Brain pericyte (primary cell): ENCODE measurements around the gene PLD3.

Experiments
- DNase-seq: peaks from one replicate; pipeline ENCODE4 v3.0.0-alpha.2; 2012; ENCODE audit warnings: low read depth, low spot score

Gene PLD3, protein sequence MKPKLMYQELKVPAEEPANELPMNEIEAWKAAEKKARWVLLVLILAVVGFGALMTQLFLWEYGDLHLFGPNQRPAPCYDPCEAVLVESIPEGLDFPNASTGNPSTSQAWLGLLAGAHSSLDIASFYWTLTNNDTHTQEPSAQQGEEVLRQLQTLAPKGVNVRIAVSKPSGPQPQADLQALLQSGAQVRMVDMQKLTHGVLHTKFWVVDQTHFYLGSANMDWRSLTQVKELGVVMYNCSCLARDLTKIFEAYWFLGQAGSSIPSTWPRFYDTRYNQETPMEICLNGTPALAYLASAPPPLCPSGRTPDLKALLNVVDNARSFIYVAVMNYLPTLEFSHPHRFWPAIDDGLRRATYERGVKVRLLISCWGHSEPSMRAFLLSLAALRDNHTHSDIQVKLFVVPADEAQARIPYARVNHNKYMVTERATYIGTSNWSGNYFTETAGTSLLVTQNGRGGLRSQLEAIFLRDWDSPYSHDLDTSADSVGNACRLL

DNA sequence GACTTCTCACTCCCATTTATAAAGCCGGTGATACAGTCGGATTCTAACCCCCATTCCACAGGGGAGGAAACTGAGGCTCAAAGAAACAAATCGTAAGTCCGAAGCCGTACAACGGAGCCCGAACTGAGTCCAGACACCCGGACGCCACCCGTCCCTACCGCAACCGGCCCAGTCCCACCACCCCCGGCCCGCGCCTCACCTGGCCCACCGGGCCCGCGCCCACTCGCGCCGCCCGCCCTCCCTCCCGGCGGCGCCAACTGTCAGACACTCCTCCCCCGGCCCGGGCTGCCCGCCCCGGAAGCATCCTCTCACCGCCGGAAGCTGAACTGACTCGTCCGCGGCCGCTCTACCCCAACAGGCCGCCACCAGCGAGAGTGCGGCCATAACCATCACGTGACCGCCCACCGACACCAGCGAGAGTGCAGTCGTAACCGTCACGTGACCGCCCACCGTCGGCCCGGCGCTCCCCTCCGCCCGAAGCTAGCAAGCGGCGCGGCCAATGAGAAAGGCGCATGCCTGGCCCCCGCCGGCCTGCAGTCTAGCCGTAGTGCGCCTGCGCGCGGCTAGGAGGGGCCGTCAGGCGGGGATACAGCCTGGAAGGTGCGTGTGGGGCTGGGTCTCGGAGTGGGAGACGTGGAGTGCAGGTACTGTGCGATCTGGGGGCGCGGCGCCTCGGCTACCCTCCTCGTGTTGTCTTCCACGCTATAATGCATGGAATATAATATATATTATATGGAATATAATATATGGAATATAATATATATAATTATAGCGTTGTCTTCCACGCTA is at the start of gene PLD3, which contains the start of gene C19orf47:
Gene PLD3, plus strand, starts transcription at position 571 of the 789 bp plus-strand sequence. CDS start 17,789 bp downstream, outside the sequence.
Gene C19orf47, minus strand, starts transcription at position 273 of the 789 bp plus-strand sequence. CDS start 6,540 bp downstream, outside the sequence.
- DNase-seq, result peak; percentile 99

DNA sequence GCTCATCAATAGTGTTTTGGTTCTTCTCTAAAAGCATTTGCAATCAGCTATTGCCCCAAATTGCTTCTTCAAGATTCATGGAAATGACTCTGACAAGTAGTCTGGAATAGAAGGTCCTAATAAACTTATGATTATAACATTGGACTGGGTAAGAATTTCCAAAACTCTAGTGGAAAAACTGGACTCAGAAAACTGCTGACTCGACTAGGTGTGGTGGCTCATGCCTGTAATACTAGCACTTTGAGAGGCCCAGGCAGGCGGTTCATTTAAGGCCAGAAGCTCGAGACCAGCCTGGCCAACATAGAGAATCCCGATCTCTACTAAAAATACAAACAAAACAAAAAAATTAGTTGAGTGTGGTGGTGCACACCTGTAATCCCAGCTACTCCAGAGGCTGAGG is 47.8 kb upstream of the PLD3 start:
- DNase-seq, result no peak

DNA sequence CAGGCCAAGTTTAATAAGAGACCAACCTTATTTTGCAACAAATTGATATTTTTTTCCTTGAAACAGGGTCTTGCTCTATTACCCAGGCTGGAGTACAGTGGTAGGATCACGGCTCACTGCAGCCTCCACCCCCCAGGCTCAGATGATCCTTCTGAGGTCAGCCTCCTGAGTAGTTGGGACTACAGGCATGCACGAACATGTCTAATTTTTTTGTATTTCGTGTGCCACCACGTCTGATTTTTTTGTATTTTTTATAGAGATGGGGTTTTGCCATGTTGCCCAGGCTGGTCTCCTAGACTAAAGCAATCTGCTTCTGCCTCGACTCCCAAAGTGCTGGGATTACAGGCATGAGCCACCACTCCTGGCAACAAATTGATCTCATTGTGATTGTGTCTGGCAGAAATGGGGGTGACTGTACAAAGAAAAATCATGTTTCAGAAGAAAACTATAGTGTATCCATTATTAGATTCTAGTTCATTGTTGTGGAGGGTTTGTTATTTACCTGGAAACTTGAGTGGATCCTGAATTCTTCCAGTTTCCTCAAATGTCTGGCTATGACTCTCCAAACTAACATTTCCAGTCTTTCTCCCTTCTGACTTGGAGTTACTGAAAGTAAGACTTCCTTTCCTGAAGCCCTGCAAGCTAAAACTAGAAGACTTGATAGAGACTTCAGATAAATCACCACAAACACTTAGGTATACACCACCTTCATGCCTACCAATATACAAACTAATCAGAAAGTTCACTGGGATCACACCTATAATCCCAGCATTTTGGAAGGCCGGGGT is 46.1 kb upstream of the PLD3 start:
- DNase-seq, result no peak

DNA sequence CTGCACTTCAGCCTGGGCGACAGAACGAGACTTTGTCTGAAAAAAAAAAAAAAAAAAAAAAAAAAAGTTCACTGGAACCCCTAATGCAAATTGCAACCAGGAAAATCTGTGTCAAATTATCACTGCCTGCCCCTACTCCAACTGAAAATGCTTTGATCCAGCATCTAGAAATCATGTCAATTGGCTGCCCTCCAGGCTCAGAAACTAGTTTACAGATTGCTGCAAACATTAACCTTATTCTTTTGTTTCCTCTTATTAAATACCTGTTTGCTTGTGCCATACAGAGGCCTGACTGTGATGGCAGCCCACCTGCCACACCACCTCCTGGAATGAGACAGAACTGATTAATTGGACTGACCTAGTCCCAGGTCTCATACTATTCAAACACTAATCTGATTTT is 44.7 kb upstream of the PLD3 start:
- no peak for DNase-seq

DNA sequence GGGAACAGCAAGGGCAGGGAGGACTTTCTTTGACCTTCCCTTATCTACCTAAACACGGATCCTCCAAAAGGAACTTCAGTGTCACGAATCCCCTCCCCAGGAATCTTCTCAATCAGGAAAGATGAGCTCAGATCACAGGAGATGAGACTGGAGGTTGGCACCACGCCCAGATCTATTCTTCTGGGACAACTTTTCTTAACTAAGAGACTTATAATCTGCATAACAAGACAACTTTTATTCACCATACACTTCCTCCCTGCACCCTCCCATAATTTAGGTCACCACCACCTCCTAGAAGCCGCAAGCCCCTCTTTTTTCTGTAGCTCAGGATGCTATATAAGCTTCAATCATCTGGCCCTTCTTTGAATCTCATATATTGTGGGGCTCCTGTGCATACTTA is 44.2 kb upstream of the PLD3 start:
- DNase-seq, result no peak

DNA sequence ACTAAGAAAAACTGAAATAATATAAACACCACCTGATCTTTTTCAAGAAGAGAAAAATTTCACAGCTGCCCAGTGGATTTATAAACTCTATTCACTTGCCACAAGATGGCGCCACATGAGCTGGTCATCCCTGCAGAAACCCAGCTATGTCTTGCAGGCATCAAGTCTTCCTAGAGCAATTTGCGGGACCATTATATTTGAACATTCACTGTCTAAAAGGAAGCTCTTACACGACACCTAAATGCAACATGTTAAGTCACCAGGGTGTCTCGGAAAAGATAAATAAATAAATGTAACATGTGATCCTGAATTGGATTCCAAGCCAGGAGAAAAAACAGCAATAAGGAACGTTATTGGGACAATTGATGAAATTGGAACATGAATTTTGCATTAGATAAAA is 43.1 kb upstream of the PLD3 start:
- no peak for DNase-seq

DNA sequence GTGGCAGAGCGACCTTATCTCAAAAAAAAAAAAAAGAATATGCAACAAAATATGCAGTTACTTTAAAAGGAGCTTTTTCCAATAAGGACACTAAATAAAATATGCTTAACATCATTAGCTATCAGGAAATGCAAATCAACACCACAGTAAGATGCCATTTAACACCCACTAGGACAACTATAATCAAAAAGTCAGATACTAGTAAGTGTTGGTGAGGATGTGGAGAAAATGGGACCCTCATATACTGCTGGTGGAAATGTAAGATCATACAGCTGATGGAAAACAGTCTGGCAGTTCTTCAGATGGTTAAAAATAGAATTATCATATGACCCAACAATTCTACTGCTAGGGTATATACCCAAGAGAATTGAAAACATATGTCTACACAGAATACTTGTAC is 38.8 kb upstream of the PLD3 start:
- DNase-seq, result no peak

DNA sequence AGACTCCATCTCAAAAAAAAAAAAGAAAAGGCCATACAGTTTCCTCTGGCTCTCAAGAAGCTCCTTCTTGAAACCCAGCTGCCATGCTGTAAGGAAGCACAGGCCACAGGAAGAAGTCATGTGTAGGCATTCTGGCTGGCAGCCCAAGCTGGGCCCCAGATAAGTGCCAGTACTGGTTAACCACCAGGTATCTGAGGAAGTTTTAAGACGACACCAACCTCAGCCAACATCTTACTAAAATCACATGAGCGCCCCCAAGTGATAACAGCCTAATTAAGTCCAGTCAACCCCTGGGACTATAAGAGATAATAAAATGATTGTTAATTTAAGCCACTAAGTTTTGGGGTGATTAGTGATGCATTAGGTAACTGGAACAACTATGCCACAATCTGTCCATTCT is 36.0 kb upstream of the PLD3 start:
- DNase-seq, result no peak

DNA sequence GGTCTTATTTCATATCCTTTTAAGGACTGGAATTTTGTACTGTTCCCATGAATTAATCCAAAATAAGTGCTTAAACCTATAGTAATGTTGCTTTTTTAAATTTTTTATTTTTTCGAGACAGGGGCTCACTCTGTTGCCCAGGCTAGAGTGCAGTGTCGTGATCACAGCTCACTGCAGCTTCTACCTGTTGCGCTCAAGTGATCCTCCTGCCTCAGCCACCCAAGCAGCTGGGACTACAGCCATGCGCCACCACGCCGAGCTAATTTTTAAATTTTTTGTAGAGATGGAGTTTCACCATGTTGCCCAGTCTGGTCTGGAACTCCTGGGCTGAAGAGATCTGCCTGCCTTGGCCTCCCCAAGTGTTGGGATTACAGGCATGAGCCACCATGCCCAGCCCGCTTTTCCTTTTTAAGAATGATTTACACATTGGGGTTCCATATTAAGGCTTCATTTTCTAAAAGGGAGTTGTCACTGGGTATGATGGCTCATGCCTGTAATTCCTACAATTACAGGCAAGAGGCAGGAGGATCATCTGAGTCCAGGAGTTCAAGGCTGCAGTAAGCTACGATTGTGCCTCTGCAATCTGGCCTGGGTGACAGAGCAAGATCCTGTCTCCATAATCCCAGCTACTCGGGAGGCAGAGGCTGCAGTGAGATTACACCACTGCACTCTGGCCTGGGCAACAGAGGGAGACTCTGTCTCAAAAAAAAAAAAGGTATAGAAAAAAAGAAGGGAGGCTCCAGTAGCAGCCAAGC is 35.1 kb upstream of the PLD3 start:
- DNase-seq, result no peak

DNA sequence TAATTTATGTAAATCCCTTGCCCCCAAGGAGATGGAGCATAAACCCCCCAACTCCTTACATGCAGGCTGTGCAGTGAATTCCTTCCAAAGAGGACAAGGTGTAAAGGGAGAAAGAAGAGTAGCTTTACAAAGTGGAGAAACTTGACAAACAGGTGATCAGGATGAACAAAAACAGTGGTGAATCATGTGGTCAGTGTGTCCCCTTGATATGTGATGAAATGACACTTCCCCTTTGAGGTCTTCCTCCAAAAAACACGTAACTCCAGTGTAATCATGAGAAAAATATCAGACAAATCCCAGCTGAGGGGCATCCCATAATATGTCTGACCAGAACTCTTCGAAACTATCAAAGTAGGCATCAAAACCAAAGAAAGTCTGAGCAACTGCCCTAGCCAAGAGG is 33.8 kb upstream of the PLD3 start:
- no peak for DNase-seq

DNA sequence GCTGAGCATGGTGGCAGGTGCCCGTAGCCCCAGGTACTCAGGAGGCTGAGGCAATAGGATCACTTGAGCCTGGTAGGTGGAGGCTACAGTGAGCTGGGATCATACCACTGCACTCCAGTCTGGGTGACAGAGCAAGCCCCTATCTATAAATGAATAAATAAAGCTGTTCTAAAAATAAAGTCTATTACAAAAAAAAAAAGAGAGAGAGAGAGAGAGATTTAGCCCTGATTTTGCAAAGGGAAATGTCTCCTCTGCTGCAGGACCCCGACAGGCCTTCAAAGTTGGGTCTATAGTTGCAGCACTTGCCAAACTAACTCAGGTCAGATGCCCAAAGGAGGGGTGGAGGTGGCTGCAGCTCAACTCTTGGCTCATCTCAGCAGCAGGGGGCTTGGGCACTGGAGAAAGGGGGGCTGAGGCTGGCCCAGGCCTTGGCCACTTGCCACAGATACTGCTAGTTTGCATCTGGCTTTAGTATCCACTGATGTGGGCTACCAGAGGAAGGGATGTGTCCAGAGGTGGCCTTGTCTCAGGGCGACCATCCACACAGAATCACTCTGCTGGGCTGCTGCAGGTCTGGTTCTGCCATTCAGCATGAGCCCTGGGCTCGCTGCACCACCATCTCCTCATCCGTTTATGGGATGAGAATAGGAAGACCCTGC is 32.6 kb upstream of the PLD3 start:
- peak; percentile 12 for DNase-seq

DNA sequence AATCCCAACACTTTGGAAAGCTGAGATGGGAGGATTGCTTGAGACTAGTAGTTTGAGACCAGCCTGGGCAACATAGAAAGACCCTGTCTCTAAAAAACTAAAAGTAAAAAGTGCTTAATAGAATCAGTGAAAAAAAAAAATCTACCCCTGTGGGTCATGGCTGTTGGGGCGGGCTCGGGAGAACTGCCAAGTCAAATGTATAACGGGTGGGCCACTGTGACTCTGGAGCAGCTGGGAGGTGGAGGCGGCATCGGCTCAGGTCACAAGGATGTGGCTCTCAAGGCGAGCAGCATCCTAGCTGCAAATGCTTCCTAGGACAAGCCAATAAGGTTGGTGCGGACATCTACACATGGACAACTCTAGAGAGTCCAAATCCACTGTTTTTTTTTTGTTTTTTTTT is 31.2 kb upstream of the PLD3 start:
- DNase-seq, result no peak

DNA sequence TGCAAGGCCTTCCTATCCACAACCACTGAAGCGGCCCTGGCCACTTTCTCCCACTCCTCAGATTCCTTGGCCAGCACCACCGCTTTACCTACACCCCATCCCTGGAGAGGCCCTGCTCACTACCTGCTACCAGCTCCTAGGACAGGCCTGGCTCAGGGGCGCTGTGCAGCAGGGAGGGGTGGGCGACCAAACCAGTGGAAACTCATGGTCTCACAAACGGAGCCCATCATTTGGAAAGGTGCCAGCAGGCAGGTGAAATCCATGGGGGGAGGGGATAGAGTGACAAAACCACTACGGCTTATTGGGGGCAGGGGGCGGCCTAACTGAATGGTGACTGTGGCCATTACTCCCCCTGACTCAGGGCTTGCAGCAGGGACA is 27.9 kb upstream of the PLD3 start:
- DNase-seq, result no peak

DNA sequence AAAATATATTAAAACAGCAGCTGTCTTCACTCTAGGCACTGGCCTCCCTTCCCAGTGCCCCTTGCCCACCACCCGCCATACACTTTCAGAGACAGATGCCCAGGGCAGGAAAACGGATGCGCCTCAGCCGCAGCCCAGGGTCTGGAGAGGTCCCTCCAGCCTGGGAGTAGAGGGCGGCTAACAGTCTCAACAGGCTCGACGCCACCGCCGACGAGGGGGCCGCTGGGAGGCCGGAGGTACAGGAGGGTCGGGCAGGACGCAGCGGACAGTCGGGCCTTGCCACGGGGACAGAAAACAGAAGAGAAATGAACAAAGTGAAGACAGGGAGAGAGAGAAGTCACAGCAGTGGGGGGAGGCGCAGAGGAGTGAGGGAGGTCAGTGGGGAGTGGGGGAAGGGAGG is 27.4 kb upstream of the PLD3 start:
- no peak for DNase-seq

DNA sequence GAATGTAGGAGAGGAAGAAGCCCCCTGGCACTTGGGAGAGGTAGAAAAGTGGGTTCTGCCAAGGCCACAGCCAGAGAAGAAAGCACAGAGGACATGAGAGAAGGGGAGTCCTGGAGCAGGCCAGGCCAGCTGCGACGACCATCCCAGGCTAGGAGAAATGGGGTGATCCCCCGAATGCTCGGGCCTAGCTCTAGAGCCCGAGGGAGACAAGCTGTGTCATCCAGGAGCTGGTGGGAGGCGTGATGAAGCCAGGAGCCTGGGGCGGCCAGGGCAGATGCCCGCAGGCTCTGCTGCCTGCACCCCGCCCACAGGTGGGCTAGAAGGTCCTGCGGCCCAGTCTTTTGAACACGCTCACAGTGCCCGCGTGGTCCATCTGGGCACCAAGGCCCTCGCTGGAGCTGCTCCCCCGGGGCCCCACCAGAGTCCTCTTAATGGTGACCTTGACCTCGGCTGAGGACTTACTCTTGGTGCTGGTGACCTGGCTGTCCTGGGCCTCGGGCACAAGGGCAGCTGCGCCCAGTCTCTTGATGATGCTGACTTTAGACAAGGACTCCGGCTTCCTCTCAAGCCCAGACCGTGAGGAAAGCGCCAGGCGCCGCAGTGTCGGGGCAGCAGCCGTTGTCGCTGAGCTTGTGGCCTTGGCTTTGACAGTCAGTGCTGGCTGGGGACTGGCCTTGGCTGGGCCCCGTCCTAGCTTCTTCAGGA is 26.8 kb upstream of the PLD3 start:
- DNase-seq, result no peak

DNA sequence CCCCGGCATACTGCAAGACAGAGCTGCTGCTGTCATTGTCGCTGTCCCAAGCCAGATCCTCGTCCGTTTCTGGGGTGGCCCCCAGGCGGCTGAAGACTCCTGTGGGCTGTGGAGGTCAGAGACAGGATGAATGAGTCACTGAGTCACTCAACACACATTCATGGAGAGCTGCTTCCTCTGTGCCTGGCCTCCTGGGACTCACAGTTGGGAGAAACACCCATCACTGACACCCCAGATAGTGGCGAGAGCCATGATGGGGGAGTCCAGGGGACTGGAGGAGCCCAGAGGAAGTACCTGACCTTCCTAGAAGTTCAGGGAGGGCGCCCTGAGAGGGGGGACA is 26.3 kb upstream of the PLD3 start:
- no peak for DNase-seq

DNA sequence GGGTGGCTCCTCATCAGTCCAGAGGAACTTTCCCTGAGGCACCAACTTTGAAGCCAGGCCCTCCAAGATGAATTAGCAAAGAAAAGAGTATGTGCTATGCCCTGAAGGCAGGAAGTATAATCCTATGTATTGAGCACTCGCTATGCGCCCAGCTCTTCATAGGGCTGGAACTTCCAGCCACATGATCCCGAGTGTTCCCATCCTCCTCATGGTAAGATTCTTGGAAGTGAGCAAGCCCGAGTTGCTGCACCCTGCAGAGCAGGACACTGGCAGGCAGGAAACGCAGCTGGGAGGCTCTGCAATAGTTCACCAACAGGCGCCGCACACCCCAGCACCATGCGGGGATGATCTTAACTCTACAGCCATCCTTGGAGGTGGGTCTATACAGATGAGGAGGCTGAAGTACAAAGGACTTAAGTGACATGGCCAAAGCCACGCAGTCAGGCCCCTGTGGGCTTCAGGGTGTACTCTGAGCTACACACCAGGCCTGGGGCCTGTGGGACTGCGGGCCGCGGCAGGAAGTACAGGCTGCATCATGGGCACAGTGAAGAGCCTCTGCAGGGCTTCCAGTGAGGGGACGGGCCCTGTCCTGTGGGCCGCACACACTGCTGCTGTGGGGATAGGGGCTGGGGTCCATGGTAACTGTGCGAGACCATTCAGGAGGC is 25.4 kb upstream of the PLD3 start:
- peak; percentile 64 for DNase-seq

DNA sequence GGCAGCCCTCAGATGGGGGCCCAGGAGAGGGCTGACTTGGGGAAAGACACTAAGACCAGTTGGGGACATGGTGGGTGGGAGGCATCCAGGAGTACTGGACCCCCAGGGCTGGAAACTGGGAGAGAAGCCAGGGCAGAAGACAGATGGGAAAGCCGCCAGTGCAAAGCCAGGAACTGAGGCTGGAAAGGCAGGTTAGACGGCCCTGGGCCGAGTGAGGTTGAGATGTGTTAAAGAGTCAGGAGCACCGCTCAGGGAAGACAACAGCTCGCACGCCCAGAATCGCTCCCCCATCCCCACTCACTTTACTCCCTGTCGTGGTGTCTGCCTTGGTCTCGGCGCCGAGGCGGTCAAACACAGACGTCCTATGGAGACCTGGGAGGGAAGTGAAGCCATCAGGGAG is 24.8 kb upstream of the PLD3 start:
- DNase-seq, result no peak

DNA sequence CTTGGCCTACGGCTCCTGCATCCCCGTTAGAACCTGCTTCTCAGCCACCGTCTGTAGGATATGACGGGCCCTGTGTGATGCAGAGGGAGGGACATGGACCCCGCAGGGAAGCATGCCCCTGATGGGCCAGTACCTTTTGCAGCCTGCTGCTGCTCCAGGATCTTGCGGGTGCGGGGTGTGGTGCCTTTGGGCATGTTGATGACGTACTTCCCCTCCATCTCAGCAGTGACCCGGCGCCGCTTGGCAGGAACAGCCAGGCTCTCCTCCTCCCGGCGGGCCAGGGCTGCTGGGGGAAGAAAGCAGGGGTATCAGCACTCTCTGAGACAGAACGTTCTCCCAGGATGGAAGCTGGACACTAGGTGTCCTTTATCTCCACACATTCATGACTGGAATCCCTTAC is 22.3 kb upstream of the PLD3 start:
- no peak for DNase-seq

DNA sequence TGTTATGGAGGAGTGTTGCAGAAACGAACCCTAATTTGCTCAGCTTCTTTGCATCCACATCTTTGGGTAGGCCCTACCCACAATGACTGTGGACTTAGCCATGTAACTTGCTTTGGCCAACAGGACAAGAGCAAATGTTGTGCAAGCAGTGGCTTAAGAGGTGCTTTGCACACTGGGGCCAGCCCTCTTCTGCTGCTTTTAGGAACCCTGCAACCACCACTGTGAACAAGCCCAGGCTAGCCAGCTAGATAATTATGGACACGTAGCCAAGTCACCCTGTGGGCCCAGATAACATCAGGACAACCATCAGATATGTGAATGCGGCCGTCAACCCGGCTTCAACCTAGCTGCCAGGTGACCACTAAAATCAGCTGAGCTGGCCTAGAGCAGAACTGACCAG is 17.4 kb upstream of the PLD3 start:
- no peak for DNase-seq
